Adrenal gland (tissue), 12 donors: ENCODE data around the gene C15orf61. TPM values are rescaled to one million over a fixed set of nuclear protein-coding genes. Genes with fewer than 3 reads are reported as not detected.

Experiments used
- DNase-seq, 7 donors: peaks; one replicate each; pipeline ENCODE4 v3.0.0-alpha.2; 2019 to 2020
- H3K27ac ChIP-seq, 5 donors: fragments of 200-600 bp; sonication (generic) in 4 of 5; 1 replicate in 3 of 5; 2 replicates in 2 of 5; pipeline versions ENCODE4 v1.5.1 to v1.8.0; 2016 to 2020; ENCODE audit warnings: mild to moderate bottlenecking in 1 of 5
- H3K27me3 ChIP-seq: fragments of 200-600 bp; 2 replicates; pipeline ENCODE4 v1.8.0; 2021
- H3K36me3 ChIP-seq, 2 donors: fragments of 200-600 bp; replicated peaks in 1 of 2; 1 replicate in 1 of 2; 2 replicates in 1 of 2; pipeline versions ENCODE4 v1.5.1 to v1.8.0; 2018 to 2022
- H3K4me1 ChIP-seq, 2 donors: fragments of 200-600 bp; replicated peaks in 1 of 2; 1 replicate in 1 of 2; 2 replicates in 1 of 2; pipeline versions ENCODE4 v1.5.1 to v1.8.0; 2018 to 2021
- H3K4me3 ChIP-seq, 4 donors: fragments of 200-600 bp; sonication (generic) in 3 of 4; one replicate each; pipeline ENCODE4 v1.5.1; 2016 to 2018
- H3K9me3 ChIP-seq, 3 donors: fragments of 200-600 bp; sonication (generic) in 1 of 3; replicated peaks in 1 of 3; 1 replicate in 2 of 3; 2 replicates in 1 of 3; pipeline versions ENCODE4 v1.5.1 to v1.8.0; 2016 to 2021
- CTCF ChIP-seq, 6 experiments: fragments of 450-650 bp in 4 of 6; fragments of 200-600 bp in 2 of 6; sonication (generic) in 1 of 6; IDR thresholded peaks; 1 replicate in 5 of 6; 2 replicates in 1 of 6; pipeline versions ENCODE4 v1.5.1 to v1.8.0; 2016 to 2021; ENCODE audit warnings: antibody characterized with exemption in 6 of 6, mild to moderate bottlenecking in 2 of 6, moderate library complexity in 1 of 6
- POLR2A ChIP-seq, 2 donors: fragments of 450-650 bp; IDR thresholded peaks; one replicate each; pipeline ENCODE4 v1.6.1; 2017; ENCODE audit warnings: antibody characterized with exemption in 2 of 2, mild to moderate bottlenecking in 2 of 2, moderate library complexity in 1 of 2
- WGBS, 4 donors: extraction: QIAGEN DNeasy Blood & Tissue Kit in 2 of 4; methylation state at CpG; one replicate each; pipeline versions ENCODE4 v1.1.5 to v1.1.7; 2013 to 2017; 5-methylcytosine and 5-hydroxymethylcytosine counted together
- intact Hi-C, 2 donors: fragments of 100-400 bp; cut with DNase I; formaldehyde crosslinking; loops; one replicate each; pipeline versions ENCODE4 v1.14.1 to v1.15.0; 2022 to 2023
- polyA plus RNA-seq, 3 donors: library from polyadenylated mRNA; stranded (reverse); fragments of 200-250 nt in 2 of 3; fragments of 350-450 nt in 1 of 3; fragmentation: Illumina TruSeq in 1 of 3; extraction: RNeasy Lipid Tissue Mini Kit (QIAGEN cat#74804) in 1 of 3; gene quantifications; one replicate each; pipeline ENCODE4 v1.2.3, GENCODE V29; 2013 to 2014
- total RNA-seq, 9 donors: library from RNA; depleted of rRNA in 4 of 9; stranded (reverse); fragments of >200 nt in 4 of 9; fragments of 120-200 nt in 1 of 9; fragmentation: NEBNext Ultra II Directional in 1 of 9; extraction: Animal tissue kit (Norgen Biotek cat#: 25700) in 1 of 9; gene quantifications; one replicate each; pipeline versions ENCODE4 v1.1.0 to v1.2.4, GENCODE V29; 2013 to 2023
- donor health status: healthy with polysubstance abuse.
- donor health status: Bipolar disorder and iron deficiency.
- donor health status: DM: yes; HTN: yes; CAD: no.
- donor health status: DM: no; HTN: no; CAD: no.
- donor health status: DM: no; HTN: no; CAD: no.
- donor health status: DM: yes; HTN: yes; CAD: no.

The C15orf61 gene
- total and polyA plus RNA-seq, 12 donors = 1.2 to 8.3 (median 4.3) TPM

GRCh38 chr15:67563092-67563491 lies 42.2 kb downstream of the C15orf61 start:
- no peaks in the 10 kb centered on the region for H3K9me3 ChIP-seq
- no peaks in the 10 kb centered on the region for H3K27me3 ChIP-seq
- H3K27ac ChIP-seq = no peak overlapping the region
- TF ChIP-seq CTCF (IDR thresholded peaks at IDR 0.05) = no peak
- TF ChIP-seq POLR2A (IDR thresholded peaks at IDR 0.05) = no peak
- no peak overlapping the region for H3K4me3 ChIP-seq
- 93 to 96% (median 96%) methylated on average over 5 of the region's 5 CpGs for WGBS, 4 donors
- intact Hi-C loops = no loop called here
- H3K4me1 ChIP-seq = peaks cover 0 to 4% of the 10 kb centered on the region in 2 donors
- DNase-seq = no peak
- H3K36me3 ChIP-seq = no peaks in the 10 kb centered on the region

DNA sequence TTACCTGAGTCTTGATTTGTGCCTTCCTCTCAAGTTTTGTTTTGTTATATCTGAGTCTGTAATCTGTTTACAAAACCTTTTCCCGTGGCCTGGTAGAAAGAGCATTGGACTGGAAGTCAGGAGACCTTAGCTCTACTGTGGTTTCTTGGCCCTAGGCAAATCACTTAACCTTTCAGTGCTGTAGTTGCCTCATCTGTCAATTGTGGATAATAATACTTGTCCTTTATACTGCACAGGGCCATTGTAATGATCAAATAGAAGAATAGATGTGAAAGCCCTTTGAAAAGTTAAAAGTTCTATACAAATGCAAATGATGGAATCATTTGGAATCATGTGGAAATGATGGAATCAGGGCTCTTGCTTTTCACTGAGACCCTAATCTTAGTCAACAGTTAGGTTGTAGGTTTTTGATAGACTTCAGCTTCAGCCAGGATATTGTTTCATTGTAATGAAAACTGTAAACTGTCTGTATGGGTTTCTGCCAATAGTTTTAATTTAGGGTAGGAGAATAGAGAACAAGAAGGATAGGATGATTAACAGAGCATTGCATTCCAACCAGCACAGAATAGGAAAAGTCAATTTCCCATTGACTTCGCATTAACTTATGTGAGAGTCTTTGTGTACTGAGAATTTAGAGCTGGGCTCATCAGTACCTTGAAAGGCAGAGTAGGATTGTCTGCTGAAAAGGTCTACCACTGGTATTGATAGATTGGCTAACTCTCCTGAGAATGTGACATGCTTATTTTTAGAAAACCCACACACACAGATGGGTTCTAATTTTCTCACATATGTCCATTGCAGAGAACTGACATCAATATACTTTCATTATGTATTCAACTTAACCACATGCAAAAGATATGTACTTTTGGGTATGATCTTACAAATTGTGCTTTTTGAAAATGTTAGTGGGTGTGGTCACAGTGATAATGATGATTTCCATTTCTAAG lies 43.4 kb downstream of the C15orf61 start:
- H3K36me3 ChIP-seq = no peaks in the 10 kb centered on the region

GRCh38 chr15:67564968-67565345 lies 44.0 kb downstream of the C15orf61 start:
- Histone ChIP-seq H3K36me3 (no peaks in the 10 kb centered on the region), H3K27me3 (no peaks in the 10 kb centered on the region), H3K4me3 (no peak overlapping the region), H3K27ac (no peak overlapping the region), H3K9me3 (no peaks in the 10 kb centered on the region), H3K4me1 (peaks cover 7 to 11% of the 10 kb centered on the region in 2 donors)
- WGBS, 4 donors = 71 to 85% (median 79%) methylated on average over 3 of the region's 3 CpGs
- DNase-seq = no peak
- intact Hi-C loops = no loop called here
- TF ChIP-seq CTCF (IDR thresholded peaks at IDR 0.05) (no peak), POLR2A (IDR thresholded peaks at IDR 0.05) (no peak)

More for the DNA sequence above, 43.4 kb downstream of the C15orf61 start:
- Histone ChIP-seq H3K27me3 (no peaks in the 10 kb centered on the region), H3K27ac (no peak overlapping the region), H3K4me1 (peaks cover under 1 to 5% of the 10 kb centered on the region in 2 donors), H3K4me3 (no peak overlapping the region), H3K9me3 (no peaks in the 10 kb centered on the region)
- 83 to 93% (median 88%) methylated on average over 2 of the region's 2 CpGs for WGBS, 4 donors
- intact Hi-C loops = no loop called here
- TF ChIP-seq POLR2A (IDR thresholded peaks at IDR 0.05) = no peak
- TF ChIP-seq CTCF (IDR thresholded peaks at IDR 0.05) = no peak
- no peak for DNase-seq

DNA sequence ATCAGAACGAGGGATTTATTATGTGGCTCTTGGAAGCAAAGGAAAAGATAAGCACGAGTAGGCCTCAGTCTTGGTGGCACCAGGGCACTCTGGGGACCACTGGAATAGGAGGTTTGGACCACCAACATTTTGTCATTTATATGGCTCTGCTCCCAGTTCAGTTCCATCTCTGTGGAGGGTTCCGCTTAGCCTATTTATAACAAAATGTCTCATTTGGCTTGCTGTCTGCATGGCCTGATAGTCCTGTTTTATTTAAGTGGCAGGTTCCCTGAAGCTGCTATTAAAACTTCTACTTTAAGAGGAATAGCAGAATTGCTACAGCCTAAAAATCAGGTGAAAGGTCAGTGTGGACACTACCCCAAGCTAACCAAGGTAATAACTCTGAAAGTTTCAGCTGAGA lies 48.7 kb downstream of the C15orf61 start:
- no peak for DNase-seq
- Histone ChIP-seq H3K9me3 (no peaks in the 10 kb centered on the region), H3K27ac (no peak overlapping the region), H3K4me1 (peaks cover 8 to 12% of the 10 kb centered on the region in 2 donors), H3K36me3 (no peaks in the 10 kb centered on the region), H3K4me3 (no peak overlapping the region), H3K27me3 (no peaks in the 10 kb centered on the region)
- TF ChIP-seq POLR2A (IDR thresholded peaks at IDR 0.05) (no peak), CTCF (IDR thresholded peaks at IDR 0.05) (no peak)
- intact Hi-C loops = no loop called here
- WGBS, 4 donors = 78 to 92% (median 84%) methylated on average over 3 of the region's 3 CpGs
